HG03520 (cell line): ENCODE measurements around the gene TRIM15.
"Not testable (repeated sequence)": the region's sequence is repeated elsewhere in the genome, so short reads cannot be mapped to it uniquely, and the experiment has no call there.

Source experiments
- ATAC-seq: cut with Tn5 transposase; IDR thresholded peaks from one replicate; pipeline ENCODE4 v1.9.1; 2021; ENCODE audit warnings: mild to moderate bottlenecking, moderate library complexity; ENCODE audit not compliant: unreplicated experiment

Gene TRIM15

DNA sequence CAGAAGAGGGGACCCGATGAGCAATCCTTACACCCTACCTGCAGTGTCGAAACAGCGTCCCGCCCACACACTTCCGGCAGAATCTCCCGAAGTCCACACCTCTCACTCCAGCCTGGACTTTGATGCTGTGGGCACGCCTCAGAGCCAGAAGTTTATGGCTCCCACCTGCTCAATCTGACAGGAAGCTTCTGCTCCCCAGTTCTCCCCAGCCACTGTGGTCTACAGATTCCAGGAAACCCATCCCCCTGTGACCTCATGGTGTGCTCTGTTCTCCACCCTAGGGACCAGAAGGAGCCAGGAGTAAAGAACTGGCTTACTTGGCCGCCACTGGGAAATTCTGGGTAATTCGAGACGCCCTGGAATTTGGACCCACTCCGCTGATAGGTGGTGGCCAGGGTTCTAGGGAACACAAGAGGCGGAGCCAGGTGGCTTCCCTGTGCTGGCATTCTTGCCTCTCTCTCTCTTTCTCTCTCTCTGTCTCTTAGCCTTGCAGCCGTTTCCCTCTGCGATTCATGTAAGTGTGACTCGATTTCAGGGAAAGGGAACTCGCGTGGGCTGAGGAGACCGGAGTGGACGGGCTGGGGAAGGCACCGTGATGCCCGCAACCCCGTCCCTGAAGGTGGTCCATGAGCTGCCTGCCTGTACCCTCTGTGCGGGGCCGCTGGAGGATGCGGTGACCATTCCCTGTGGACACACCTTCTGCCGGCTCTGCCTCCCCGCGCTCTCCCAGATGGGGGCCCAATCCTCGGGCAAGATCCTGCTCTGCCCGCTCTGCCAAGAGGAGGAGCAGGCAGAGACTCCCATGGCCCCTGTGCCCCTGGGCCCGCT lies at the start of gene TRIM15:
Gene TRIM15, plus strand, starts transcription at position 457 of the 828 bp plus-strand sequence. Its CDS starts 139 bp downstream, at position 596.
- no peak for ATAC-seq

DNA sequence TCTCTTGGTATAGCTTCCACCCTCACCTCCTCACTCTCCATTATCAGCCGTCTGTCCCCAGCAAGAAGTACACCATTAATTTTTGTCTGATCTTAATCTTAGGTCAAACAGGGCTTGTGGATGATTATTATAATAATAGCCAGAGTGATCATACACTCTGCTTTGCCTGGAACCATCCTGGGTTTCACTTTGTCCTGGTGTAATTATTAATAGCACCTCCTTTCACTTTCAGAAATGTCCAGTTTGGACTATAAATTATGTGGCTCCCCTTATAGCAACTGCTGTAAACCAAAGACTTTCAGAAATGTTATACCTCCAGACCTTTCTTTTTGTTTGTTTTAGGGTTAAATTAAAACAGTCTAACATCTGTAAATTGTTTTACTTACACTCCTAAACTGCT lies 49.5 kb upstream of the TRIM15 start:
- no peak for ATAC-seq

DNA sequence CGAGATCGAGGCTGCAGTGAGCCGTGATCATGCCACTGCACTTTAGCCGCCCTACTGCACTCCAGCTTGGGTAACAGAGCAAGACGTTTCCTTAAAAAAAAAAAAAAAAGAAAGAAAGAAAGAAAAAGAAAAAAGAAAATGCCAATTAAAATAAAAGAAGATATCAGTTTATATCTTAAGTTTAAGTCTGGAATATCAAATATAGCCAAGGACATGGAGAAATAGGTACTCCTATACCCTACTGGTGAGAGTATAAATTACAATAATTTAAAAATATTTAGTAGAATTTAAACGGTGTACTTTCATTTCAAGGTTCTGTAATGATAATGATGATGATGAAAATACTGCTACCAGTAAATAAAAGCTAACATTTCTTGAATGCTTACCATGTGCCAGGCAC lies 46.6 kb upstream of the TRIM15 start:
- no peak for ATAC-seq

DNA sequence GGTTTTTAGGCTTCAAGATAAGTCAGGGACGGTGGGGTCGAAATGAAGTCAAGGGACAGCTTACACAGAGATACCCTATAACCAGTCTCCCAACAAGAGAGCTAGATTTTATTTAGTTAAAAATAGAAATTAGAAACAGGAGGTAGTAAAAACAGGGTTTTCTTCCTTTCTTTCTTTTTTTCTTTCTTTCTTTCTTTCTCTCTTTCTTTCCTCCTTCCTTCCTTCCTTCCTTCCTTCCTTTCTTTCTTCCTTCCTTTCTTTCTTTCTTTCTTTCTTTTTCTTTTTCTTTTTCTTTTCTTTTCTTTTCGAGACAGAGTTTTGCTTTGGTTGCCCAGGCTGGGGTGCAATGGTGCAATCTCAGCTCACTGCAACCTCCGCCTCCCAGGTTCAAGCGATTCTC lies 44.7 kb upstream of the TRIM15 start:
- ATAC-seq = not testable (repeated sequence)

DNA sequence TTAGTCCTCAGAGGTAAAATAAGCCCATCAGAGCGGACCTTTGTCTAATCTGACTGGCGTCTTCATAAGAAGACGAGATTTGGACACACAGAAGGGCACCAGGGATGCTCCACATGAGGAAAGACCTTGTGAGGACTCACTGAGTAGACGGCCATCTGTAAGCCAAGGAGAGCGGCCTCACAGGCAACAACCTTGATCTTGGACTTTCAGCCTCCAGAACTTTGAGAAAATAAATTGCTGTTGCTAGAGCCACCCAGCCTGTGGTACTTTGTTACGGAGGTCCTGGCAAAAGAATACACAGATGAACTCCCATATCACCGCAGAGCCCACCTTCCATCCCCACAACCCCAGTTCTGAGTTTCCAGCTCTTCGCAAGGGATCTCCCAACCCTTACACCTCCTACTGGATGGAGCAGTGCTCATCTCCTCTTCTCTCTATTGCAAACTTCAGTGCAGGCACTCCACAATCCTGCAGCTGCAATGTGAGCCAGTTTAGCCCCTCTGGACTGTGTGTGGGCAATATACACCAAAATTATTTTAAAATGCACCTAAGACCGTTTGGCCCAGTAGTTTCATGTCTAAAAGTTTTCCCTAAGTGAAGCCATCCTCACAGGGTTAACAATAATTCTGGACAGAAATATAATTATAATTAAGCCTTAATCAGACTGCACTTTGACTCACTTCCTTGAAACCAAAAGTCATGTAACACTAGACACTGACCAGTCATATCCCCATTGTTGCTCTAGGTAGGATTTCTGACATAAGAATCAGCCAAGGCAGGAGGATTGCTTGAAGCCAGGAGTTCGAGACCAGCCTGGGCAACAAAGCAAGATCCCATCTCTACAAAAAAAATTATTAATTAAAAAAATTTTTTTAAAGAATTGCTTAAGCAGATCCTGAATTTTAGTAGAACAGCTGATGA lies 41.6 kb upstream of the TRIM15 start:
- ATAC-seq = no peak

DNA sequence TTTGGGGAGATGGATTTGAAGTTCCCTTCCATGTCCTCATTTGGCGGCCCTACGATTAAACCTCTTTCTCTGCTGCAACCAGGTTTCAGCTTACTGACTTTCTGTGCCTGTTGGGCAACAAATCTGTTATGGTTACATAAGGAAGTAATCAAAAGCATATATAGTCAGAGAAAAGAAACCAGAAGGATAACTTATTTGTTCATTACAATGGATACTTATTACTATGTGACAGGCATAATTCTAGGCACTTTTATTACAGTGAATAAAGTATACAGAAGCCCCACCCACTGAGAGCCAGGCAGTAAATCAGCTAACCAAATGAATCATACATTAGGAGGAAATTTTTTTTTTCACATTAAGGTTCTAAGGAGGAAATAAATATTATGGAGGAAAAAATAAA lies 40.8 kb upstream of the TRIM15 start:
- no peak for ATAC-seq

DNA sequence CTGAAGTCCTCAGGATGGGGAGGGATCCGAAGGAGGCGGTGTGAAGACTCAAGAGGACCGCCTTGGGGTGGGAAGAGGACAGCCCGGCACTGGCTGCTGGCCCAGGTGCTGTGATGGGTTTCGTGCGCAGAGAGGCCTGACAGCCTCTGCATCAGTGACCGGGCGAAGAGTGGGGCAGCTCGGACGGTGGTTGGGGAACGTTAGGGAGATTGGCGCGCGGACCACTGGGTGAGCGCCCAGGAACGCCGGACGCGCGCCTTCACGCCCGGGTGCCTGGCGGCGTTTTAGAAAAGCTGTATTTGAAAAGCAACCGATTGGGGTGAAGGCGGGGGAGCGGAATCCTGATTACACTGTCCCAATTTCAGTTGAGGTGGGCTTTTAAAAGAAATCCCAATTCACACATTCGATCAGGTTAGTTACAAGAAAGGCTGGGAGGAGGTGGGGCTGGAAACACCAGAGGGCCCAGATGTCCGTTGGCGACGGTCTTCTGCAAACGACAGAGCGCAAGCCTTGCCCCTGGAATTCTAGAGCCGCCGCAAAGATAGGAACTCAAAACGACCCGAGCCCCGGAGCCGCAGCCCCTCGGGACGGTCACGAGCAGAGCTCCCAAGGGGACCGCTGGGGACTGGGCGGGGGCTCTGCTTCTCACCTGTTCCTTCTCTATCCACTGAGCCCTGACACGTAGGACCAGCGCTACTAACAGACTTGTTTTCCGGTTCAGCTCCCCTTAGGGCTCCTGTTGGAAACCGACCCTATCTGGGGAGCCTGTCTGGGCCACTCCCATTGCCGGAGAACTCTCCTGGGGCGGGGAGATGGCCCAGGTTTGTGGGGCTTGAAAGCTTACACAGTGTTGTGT lies 35.9 kb upstream of the TRIM15 start:
- ATAC-seq = no peak

DNA sequence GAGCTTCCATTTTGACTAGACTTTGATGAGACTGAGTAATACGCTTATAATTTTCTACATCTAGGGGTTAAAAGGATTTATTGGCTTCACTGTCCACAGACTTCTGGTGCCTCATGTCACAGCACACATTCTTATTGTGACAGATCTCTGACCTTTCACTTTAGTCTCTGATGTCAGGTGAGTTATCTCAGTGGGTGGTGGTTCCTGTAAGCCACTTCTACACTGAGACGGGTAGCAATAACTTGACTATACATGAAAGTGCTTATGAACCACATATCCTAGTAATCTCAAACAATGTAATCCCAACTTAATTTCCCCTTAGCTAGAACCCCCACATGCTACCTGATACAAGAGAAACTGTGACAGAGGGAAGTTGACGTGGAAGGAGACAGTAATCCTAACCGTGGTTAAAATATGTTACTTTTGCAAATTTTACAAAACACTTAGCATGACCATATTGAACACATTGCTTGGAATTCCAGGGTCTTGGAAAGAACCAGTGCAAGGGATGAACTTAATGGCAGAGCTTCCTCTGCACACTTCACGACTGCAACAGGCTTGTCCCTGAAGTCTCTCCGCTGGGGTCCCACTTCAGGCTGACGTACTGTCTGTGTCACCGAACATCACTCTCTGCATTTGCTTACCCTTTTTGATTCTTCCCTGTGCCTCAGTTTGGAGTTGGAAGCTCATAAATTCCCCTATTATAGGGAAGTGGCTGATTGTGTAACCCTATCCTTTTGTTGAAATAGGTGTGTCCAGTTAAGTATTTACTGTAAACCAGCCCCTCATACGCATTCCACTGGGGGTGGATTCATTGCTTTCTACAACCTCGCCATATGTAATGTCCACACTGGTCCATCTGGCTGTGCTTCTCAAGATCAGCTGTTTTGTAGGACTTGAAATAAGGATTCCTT lies 33.8 kb upstream of the TRIM15 start:
- no peak for ATAC-seq

DNA sequence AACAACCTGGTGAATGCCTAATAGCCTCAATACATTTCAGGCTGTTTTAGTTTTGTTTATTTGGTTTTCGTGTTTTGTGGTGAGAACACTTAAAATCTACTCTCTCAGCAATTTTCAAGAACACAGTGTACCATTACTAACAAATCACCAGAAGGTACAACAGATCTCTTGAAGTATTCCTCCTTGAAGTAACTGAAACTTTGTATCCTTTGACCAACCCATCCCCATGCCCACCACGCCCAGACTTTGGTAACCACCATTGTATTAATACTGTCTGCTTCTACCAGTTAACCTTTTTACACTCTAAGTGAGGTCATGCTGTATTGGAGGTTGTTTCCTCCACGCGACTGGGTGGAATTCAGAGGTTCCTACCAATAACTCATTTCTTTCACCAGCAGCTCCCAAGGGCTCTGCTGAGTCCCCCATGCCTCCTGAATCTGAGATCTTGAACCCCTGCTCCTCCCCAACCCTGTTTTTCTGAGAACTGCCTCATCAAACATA lies 33.1 kb upstream of the TRIM15 start:
- no peak for ATAC-seq

DNA sequence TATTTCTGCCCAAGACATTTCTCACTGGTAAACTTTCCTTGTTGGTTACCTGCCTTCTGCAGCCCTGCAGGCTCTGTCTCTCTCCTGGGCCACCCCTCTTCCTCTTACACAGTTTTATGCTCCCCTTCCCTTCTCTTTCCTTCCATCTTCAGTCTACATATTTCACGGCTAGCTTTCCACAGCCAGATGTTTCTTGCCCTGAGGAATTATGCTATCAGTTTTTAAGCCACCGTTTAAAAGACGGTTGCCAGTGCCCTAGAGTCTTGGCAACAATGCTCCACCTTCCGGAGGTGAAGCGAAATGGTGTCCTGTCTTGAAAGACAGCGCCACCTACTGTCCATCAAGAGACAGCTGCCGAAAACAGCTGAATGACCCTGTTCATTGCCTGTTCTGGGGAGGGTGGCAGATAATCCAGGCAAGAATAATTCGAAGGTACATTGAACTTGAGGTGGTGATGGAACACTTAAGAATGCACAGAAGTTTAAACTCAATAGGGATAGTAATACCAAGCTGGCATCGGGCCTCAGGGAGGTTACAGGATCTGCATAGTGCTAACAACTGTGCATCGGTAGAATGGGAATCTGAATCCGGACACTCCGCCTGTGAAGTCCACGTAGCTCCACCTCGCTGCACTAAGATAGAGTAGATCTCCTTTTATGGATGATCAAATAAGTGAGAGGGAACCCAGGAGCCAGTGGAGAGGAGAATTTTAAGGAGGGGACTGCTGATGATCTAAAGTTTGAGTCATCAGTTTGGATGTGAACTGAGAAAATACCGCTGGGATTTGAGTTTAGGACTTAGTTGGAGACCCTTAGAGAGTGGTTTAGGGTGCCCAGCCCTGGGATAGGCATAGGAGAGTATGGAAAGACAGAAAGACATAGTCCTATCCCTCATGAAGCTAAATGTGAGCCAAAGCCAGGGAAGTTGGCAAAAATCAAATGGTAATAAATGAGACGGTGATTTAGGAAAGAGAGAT lies 32.2 kb upstream of the TRIM15 start:
- no peak for ATAC-seq

DNA sequence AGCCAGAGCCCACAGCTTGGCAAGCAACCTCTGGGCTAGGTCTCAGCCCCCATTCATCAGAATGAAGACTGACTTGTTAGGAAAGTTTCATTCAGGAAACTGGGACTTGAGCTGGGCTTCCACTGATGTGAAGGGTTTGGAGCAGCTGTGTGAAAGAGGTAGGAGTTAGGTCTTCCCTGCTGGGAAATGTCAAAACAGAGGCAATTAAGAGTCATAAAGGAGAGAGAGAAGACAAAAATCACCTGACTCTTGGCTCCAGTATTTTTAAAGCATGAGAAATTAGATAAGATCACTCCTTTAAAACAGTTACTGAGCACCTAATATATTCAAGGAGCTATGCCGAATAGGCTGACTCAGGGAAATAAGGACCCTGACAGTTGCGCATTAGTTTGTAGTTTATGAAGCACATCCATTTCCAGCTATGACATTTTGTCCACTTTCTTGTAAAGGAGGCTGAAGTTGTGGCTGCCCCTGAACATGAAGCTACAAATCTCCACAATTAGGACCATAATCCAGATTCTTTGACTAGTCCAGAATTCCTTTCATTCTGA lies 31.3 kb upstream of the TRIM15 start:
- no peak for ATAC-seq

DNA sequence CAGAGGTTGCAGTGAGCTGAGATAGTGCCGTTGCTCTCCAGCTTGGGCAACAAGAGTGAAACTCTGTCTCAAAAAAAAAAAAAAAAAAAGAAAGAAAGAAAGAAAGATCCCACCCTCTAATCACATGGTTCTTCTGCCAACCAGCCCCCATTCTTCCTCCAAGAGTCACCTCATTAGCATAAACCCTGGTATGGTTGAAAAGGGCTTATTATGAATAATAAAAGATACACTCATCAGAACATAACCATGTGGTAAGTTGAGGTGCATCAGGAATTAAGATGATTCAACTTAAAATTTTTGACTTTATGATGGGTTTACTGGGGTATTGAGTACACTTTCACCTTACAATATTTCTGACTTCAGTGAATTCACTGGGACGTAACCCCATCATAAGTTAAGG lies 28.2 kb upstream of the TRIM15 start:
- no peak for ATAC-seq

DNA sequence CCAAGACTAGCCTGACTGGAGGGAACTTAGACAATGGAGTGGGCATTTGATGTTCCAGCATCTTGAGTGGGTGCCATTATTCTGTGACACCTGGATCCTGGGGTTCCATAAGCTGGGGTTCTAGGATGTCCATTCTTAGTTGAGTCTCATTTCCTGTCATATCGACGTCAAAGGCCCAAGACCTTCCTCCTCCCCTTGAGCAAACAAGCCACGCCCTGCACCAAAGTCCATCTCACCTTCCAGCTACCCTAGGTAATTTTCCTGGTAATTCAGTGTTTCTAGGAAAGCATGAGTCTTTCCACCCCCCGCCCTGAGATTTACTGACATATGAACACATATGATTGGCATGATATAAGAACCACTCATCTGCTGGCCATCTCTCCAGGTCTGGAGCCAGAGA lies 27.6 kb upstream of the TRIM15 start, which contains the start of gene TRIM40:
Gene TRIM40, plus strand, starts transcription at position 384 of the 400 bp plus-strand sequence. CDS start 897 bp downstream, outside the sequence.
- ATAC-seq = no peak

DNA sequence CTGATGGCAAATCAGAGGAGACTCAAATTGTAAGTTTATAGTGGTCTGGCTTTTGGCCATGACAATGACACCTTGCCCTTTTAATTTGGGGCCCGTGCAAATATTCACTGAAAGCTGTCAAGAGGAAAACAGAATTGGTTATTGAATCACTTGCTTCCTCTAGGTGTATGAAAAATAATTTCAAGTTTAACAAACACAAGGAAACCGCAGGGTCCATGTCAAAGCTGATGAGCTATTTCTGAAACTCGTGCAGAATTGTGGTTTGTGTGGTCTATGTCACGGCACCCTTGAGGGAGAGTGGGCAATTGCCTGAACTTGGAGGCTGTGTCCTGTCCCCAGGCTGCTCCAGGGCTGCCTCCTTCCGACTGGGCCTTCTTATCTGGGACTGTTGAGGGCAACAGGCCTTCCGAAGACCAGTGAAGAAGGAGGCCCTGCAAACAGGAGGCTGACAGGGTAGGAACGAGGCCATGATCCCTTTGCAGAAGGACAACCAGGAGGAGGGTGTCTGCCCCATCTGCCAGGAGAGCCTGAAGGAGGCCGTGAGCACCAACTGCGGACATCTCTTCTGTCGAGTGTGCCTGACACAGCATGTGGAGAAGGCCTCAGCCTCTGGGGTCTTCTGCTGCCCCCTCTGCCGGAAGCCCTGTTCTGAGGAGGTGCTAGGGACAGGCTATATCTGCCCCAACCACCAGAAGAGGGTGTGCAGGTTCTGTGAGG lies 26.6 kb upstream of the TRIM15 start:
- no peak for ATAC-seq

DNA sequence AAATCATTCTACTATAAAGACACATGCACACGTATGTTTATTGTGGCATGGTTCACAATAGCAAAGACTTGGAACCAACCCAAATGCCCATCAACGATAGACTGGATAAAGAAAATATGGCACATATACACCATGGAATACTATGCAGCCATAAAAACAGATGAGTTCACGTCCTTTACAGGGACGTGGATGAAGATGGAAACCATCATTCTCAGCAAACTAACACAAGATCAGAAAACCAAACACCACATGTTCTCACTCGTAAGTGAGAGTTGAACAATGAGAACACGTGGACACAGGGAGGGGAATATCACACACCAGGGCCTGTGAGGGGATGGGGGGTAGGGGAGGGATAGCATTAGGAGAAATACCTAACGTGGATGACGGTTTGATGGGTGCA lies 23.1 kb upstream of the TRIM15 start:
- ATAC-seq = not testable (repeated sequence)

DNA sequence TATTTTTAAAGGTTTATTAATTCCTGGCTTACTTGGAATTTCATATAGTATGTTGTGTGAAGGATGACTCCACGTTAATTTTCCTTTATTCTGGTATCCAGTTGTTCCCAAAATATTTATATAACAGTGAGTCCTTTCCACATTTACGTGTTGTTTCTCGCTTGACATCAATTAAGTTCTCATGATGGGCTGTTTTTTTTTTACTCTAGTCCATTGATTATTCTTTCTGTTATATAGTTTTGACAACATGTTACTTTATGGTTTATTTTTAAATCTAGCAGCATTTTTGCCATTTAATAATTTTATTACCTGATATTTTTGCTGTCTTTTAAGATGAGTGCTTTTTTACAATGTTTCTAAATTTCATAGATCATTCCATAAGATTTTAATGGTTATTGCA lies 20.7 kb upstream of the TRIM15 start:
- no peak for ATAC-seq

DNA sequence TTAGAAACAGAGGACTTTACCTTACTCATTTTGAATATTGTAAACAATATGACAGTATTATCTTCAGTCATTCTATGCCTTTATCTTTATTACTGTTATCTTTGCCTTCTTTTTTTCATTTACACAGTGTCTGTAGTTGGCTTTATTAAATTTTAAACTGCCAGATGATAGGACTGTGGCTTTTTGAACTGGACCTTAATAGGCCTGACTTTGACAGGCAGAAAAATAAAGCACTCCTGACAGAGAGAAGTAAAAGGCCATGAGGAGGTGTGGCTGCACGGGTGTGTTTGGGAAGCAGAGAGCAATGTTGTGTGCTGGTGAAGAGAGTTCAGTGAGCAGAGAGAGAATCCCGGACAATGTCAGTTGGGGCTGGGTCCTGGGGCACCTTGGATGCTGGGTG lies 19.6 kb upstream of the TRIM15 start:
- ATAC-seq = no peak
